Hepatocyte (in vitro differentiated cells): ENCODE data around the gene MGAT4A. TPM values are rescaled to one million over a fixed set of nuclear protein-coding genes. Genes with fewer than 3 reads are reported as not detected.

Experiments
- DNase-seq: peaks from one replicate; pipeline ENCODE4 v3.0.0-alpha.2; 2016; ENCODE audit warnings: low spot score
- H2AFZ ChIP-seq: fragments of 200-600 bp; sonication (generic); 2 replicates; pipeline ENCODE4 v1.6.0; 2016; ENCODE audit warnings: antibody characterized with exemption, mild to moderate bottlenecking
- H3K27ac ChIP-seq: fragments of 200-600 bp; sonication (generic); 2 replicates; pipeline ENCODE4 v1.5.1; 2016; ENCODE audit warnings: mild to moderate bottlenecking
- H3K27me3 ChIP-seq: fragments of 200-600 bp; sonication (generic); 2 replicates; pipeline ENCODE4 v1.6.1; 2016
- H3K36me3 ChIP-seq: fragments of 200-600 bp; sonication (generic); replicated peaks from 2 replicates; pipeline ENCODE4 v1.5.1; 2016; ENCODE audit warnings: low read depth; ENCODE audit not compliant: insufficient read depth
- H3K4me1 ChIP-seq: fragments of 200-600 bp; sonication (generic); 2 replicates; pipeline ENCODE4 v1.5.1; 2016; ENCODE audit warnings: mild to moderate bottlenecking, moderate library complexity; ENCODE audit not compliant: insufficient read depth
- H3K4me2 ChIP-seq: fragments of 200-600 bp; sonication (generic); 2 replicates; pipeline ENCODE4 v1.6.0; 2016
- H3K4me3 ChIP-seq: fragments of 200-600 bp; sonication (generic); 2 replicates; pipeline ENCODE4 v1.5.1; 2016; ENCODE audit warnings: mild to moderate bottlenecking
- H3K79me2 ChIP-seq: fragments of 200-600 bp; sonication (generic); 2 replicates; pipeline ENCODE4 v1.6.0; 2017; ENCODE audit warnings: mild to moderate bottlenecking
- H3K9me2 ChIP-seq: fragments of 200-600 bp; sonication (generic); replicated peaks from 2 replicates; pipeline ENCODE4 v1.6.0; 2017; ENCODE audit warnings: mild to moderate bottlenecking; ENCODE audit not compliant: insufficient read depth
- H3K9me3 ChIP-seq: fragments of 200-600 bp; sonication (generic); 2 replicates; pipeline ENCODE4 v1.5.1; 2016; ENCODE audit warnings: low read depth, mild to moderate bottlenecking
- H4K20me1 ChIP-seq: fragments of 200-600 bp; sonication (generic); 2 replicates; pipeline ENCODE4 v1.6.0; 2016; ENCODE audit warnings: mild to moderate bottlenecking; ENCODE audit not compliant: insufficient read depth, poor library complexity, severe bottlenecking
- CTCF ChIP-seq: fragments of 200-600 bp; sonication (generic); IDR thresholded peaks from 2 replicates; pipeline ENCODE4 v1.5.1; 2016; ENCODE audit warnings: antibody characterized with exemption, mild to moderate bottlenecking; ENCODE audit not compliant: poor library complexity
- EZH2 ChIP-seq: fragments of 200-600 bp; sonication (generic); IDR thresholded peaks from 2 replicates; pipeline ENCODE4 v1.6.1; 2016; ENCODE audit warnings: antibody characterized with exemption, mild to moderate bottlenecking, borderline replicate concordance
- EZH2phosphoT487 ChIP-seq: fragments of 200-600 bp; sonication (generic); IDR thresholded peaks from one replicate; pipeline ENCODE4 v1.6.1; 2018; ENCODE audit warnings: antibody characterized with exemption, mild to moderate bottlenecking, low read depth, moderate library complexity; ENCODE audit not compliant: unreplicated experiment, severe bottlenecking
- WGBS: methylation state at CpG from one replicate; pipeline ENCODE4 v1.1.6; 2016; ENCODE audit warnings: low lambda C conversion rate; ENCODE audit errors: missing lambda C conversion rate; 5-methylcytosine and 5-hydroxymethylcytosine counted together
- polyA plus RNA-seq: library from polyadenylated mRNA; unstranded; fragments of >200 nt; fragmentation: Nextera tagmentation; extraction: Ambion mirVana; gene quantifications from 2 replicates; pipeline ENCODE4 v1.2.1, GENCODE V29; 2016
- total RNA-seq: library from RNA; depleted of rRNA; stranded (reverse); fragments of >200 nt; gene quantifications from 2 replicates; pipeline ENCODE4 v1.2.3, GENCODE V29; 2014

The MGAT4A gene
- total and polyA plus RNA-seq, 2 experiments from 2014 or later: 10.1 to 21.6 TPM

DNA sequence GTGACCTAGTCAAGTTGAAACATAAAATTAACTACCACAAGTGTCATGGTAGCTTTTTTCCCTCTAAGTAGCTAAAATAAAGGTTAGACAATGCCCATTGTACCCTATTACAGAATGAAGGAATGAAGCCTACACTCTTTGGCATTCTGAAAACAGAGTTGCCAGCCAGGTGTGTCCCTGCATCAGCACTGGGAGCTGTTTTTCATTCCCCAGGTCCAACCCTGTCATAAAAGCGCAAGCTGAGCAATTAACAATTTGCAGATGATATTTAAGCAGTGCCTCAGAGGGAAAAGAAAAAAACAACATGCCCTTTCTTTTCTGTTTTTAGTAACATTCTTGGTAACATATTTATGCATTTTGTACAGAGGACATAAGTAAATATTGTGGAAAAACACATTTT is 46.8 kb upstream of the MGAT4A start:
- Histone ChIP-seq H3K9me3 (peaks cover 10% of the 10 kb centered on the region), H3K27ac (no peak overlapping the region), H3K79me2 (no peaks in the 10 kb centered on the region), H3K27me3 (no peaks in the 10 kb centered on the region), H4K20me1 (no peaks in the 10 kb centered on the region), H2AFZ (no peak overlapping the region), H3K36me3 (no peaks in the 10 kb centered on the region), H3K4me2 (no peak overlapping the region), H3K4me1 (no peaks in the 10 kb centered on the region), H3K4me3 (no peak overlapping the region), H3K9me2 (no peaks in the 10 kb centered on the region)
- TF ChIP-seq EZH2: no peak
- no peak for TF ChIP-seq CTCF
- TF ChIP-seq EZH2phosphoT487: no peak
- 100% methylated on average over 1 of the region's 1 CpG for WGBS
- DNase-seq: no peak

GRCh38 chr2:98777076-98777475 is 46.1 kb upstream of the MGAT4A start:
- H3K9me2 ChIP-seq: no peaks in the 10 kb centered on the region
- no peaks in the 10 kb centered on the region for H4K20me1 ChIP-seq
- H3K4me1 ChIP-seq: no peaks in the 10 kb centered on the region
- H3K27ac ChIP-seq: no peak overlapping the region
- H3K27me3 ChIP-seq: no peaks in the 10 kb centered on the region
- H3K4me2 ChIP-seq: no peak overlapping the region
- DNase-seq: no peak
- H3K36me3 ChIP-seq: no peaks in the 10 kb centered on the region
- WGBS: 88% methylated on average over 6 of the region's 6 CpGs
- H3K79me2 ChIP-seq: no peaks in the 10 kb centered on the region
- TF ChIP-seq EZH2: no peak
- no peak for TF ChIP-seq CTCF
- no peak for TF ChIP-seq EZH2phosphoT487
- peaks cover 6% of the 10 kb centered on the region for H3K9me3 ChIP-seq
- no peak overlapping the region for H3K4me3 ChIP-seq
- no peak overlapping the region for H2AFZ ChIP-seq

DNA sequence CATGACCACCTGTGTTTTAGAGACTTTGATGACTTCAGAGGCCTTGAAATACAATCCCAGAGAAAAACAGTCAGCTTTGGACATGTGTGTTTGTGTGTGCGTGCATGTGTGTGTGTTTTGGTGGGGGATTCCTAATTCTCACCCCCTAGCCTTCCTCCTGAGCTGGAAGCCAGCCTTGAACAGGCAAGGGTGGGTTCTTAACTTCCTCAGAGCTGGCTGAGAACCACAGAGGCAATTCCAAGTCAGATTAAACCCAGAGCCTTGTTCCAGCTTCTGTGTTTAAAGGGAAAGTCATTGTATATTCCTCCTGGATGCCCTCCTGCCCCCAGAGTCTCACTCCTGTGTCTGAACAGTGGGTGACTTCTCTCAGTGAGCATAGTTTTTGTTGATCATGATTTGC is 45.2 kb upstream of the MGAT4A start:
- WGBS: 75% methylated on average over 1 of the region's 1 CpG
- Histone ChIP-seq H3K27ac (no peak overlapping the region), H3K4me1 (no peaks in the 10 kb centered on the region), H3K27me3 (no peaks in the 10 kb centered on the region), H2AFZ (no peak overlapping the region), H3K9me3 (no peaks in the 10 kb centered on the region), H4K20me1 (no peaks in the 10 kb centered on the region), H3K9me2 (no peaks in the 10 kb centered on the region), H3K4me3 (no peak overlapping the region), H3K36me3 (no peaks in the 10 kb centered on the region), H3K79me2 (no peaks in the 10 kb centered on the region), H3K4me2 (no peak overlapping the region)
- no peak for DNase-seq
- no peak for TF ChIP-seq EZH2phosphoT487
- no peak for TF ChIP-seq EZH2
- no peak for TF ChIP-seq CTCF
